Astrocyte (in vitro differentiated cells and primary cell): ENCODE measurements around the gene HIBADH. TPM values are rescaled to one million over a fixed set of nuclear protein-coding genes. Genes with fewer than 3 reads are reported as not detected.
A peak's percentile ranks its signal among the peaks of the same experiment; 100 is the strongest.

Experiments
- DNase-seq: peaks from one replicate; pipeline ENCODE4 v3.0.0-alpha.2; 2010; ENCODE audit warnings: low read depth
- FAIRE-seq: peaks from 2 replicates; lab custom pipeline; 2011; peaks lifted over from hg19 to GRCh38; lab: Jason Lieb, UNC
- H2AFZ ChIP-seq: 2 replicates; pipeline ENCODE4 v1.6.0; 2012; ENCODE audit warnings: low read depth, low read length, inconsistent platforms
- H3K27ac ChIP-seq: 2 replicates; pipeline ENCODE4 v1.5.1; 2011; ENCODE audit warnings: low read depth, low read length, inconsistent platforms
- H3K27me3 ChIP-seq: 2 replicates; pipeline ENCODE4 v1.6.0; 2011; ENCODE audit warnings: low read length, inconsistent platforms; ENCODE audit not compliant: insufficient read depth
- H3K36me3 ChIP-seq: 2 replicates; pipeline ENCODE4 v1.5.1; 2011; ENCODE audit warnings: low read length, inconsistent platforms; ENCODE audit not compliant: insufficient read depth
- H3K4me1 ChIP-seq: 2 replicates; pipeline ENCODE4 v1.5.1; 2011; ENCODE audit warnings: low read length, inconsistent platforms; ENCODE audit not compliant: insufficient read depth
- H3K4me2 ChIP-seq: 2 replicates; pipeline ENCODE4 v1.6.0; 2012; ENCODE audit warnings: low read length, inconsistent platforms
- H3K4me3 ChIP-seq: 2 replicates; pipeline ENCODE4 v1.5.1; 2011; ENCODE audit warnings: low read depth, mild to moderate bottlenecking, low read length, inconsistent platforms; ENCODE audit not compliant: insufficient read depth
- H3K79me2 ChIP-seq: 2 replicates; pipeline ENCODE4 v1.6.0; 2012; ENCODE audit warnings: mild to moderate bottlenecking, low read length, inconsistent platforms; ENCODE audit not compliant: insufficient read depth
- H3K9ac ChIP-seq: 2 replicates; pipeline ENCODE4 v1.6.0; 2012; ENCODE audit warnings: mild to moderate bottlenecking, low read length, inconsistent platforms
- H3K9me3 ChIP-seq: 2 replicates; pipeline ENCODE4 v1.5.1; 2012; ENCODE audit warnings: low read depth, mild to moderate bottlenecking, low read length, inconsistent platforms; ENCODE audit not compliant: insufficient read depth
- H4K20me1 ChIP-seq: 2 replicates; pipeline ENCODE4 v1.6.0; 2012; ENCODE audit warnings: low read length, inconsistent platforms; ENCODE audit not compliant: insufficient read depth
- H3K27ac Mint-ChIP-seq: one replicate; pipeline ENCODE4 v1.8.0; 2021; ENCODE audit warnings: mild to moderate bottlenecking, mixed read lengths; ENCODE audit not compliant: unreplicated experiment
- H3K27me3 Mint-ChIP-seq: one replicate; pipeline ENCODE4 v1.8.0; 2021; ENCODE audit warnings: low read depth, mixed read lengths; ENCODE audit not compliant: unreplicated experiment
- H3K36me3 Mint-ChIP-seq: one replicate; pipeline ENCODE4 v1.8.0; 2021; ENCODE audit warnings: low read depth, mixed read lengths; ENCODE audit not compliant: unreplicated experiment
- H3K4me1 Mint-ChIP-seq: one replicate; pipeline ENCODE4 v1.8.0; 2021; ENCODE audit warnings: low read depth, mixed read lengths; ENCODE audit not compliant: unreplicated experiment
- H3K4me3 Mint-ChIP-seq: one replicate; pipeline ENCODE4 v1.8.0; 2021; ENCODE audit warnings: mild to moderate bottlenecking, moderate library complexity, mixed read lengths; ENCODE audit not compliant: unreplicated experiment
- H3K9me3 Mint-ChIP-seq: one replicate; pipeline ENCODE4 v1.8.0; 2021; ENCODE audit warnings: mild to moderate bottlenecking, mixed read lengths; ENCODE audit not compliant: unreplicated experiment
- CTCF ChIP-seq: IDR thresholded peaks from 2 replicates; pipeline ENCODE4 v1.5.1; 2011; ENCODE audit warnings: low read depth, mild to moderate bottlenecking, inconsistent platforms, low read length, moderate library complexity; ENCODE audit not compliant: insufficient read depth
- EZH2 ChIP-seq: IDR thresholded peaks from 2 replicates; pipeline ENCODE4 v1.6.1; 2012; ENCODE audit warnings: mild to moderate bottlenecking, low read length, inconsistent platforms; ENCODE audit not compliant: insufficient read depth
- total RNA-seq: library from RNA; stranded (reverse); gene quantifications from 2 replicates; pipeline ENCODE4 v1.2.1, GENCODE V29; 2021

Gene HIBADH
- total RNA-seq, 1 donor from 2014 or later: 21.9 TPM

DNA sequence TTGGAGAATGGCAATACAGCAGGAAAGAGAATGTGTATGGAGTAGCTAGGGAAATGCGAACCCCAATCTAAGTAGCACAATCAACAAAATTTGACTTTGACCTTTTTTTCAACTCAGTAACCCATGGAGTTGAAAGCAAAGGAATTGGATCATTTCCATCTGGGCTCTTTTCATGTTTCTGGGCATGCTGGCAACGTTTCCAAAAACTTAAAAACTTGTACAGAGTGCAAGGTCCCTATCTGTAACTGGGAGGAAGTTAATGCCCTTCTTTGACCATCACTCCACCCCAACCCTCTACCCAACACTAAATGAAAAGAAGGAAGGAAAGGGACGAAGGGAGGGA, 1.3 kb upstream of the HIBADH start:
- no peak for FAIRE-seq
- Histone ChIP-seq H3K27me3 (no peaks in the 10 kb centered on the region), H3K4me1 (peaks cover 7% of the 10 kb centered on the region), H3K4me2 (no peak overlapping the region), H3K9ac (no peak overlapping the region), H3K9me3 (no peaks in the 10 kb centered on the region), H3K27ac (no peak overlapping the region), H4K20me1 (no peaks in the 10 kb centered on the region), H2AFZ (no peak overlapping the region), H3K79me2 (peaks cover 16% of the 10 kb centered on the region), H3K4me3 (no peak overlapping the region), H3K36me3 (no peaks in the 10 kb centered on the region)
- Mint-ChIP-seq H3K27ac (no peak overlapping the region), H3K4me1 (peaks cover 4% of the 10 kb centered on the region), H3K36me3 (no peaks in the 10 kb centered on the region), H3K27me3 (no peaks in the 10 kb centered on the region), H3K9me3 (no peaks in the 10 kb centered on the region), H3K4me3 (no peak overlapping the region)
- TF ChIP-seq CTCF: no peak
- TF ChIP-seq EZH2: no peak
- DNase-seq: no peak

DNA sequence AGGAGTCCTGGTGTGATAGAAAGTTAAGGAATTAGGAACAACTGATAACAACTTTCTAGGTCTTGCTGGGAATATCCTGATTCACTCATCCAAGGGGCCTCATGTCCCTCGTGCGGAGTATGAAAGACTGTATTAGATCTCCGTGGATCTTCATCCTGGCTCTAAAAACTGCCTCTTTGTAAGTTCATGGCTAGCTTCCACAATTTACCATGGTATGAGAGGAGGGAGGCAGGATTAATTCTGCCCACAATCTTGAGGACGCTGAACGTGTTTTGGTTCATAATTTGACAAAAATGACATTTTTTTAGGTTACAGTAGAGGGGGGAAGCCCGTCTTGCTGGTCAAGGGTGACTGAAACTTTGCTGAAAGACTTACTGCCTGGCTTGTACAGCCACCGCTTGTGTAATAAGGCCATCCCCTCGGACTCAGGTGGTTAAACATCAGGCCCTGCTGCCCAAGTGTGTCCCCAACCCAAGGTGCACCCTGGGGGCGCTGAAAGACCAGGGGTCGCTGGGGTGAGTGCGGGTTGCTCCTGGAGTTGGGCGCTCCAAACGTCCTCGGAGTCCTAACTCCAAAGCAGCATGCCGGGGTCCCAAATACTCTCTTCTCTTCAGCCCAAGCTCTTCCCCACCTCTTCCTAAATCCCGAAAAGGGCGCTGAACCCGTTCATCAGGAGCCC, 733 bp downstream of the HIBADH start:
- H3K4me3 ChIP-seq: peak overlapping the region; percentile 89
- no peaks in the 10 kb centered on the region for H4K20me1 ChIP-seq
- Mint-ChIP-seq H3K27me3 (no peaks in the 10 kb centered on the region), H3K36me3 (no peaks in the 10 kb centered on the region), H3K27ac (peak overlapping the region; percentile 83), H3K9me3 (no peaks in the 10 kb centered on the region), H3K4me3 (peak overlapping the region; percentile 92), H3K4me1 (peaks cover 4% of the 10 kb centered on the region)
- peak overlapping the region; percentile 96 for H3K4me2 ChIP-seq
- H3K27me3 ChIP-seq: no peaks in the 10 kb centered on the region
- TF ChIP-seq EZH2 (no peak), CTCF (no peak)
- H3K79me2 ChIP-seq: peaks cover 16% of the 10 kb centered on the region
- H2AFZ ChIP-seq: peak overlapping the region; percentile 58
- DNase-seq (no peak), FAIRE-seq (no peak)
- H3K27ac ChIP-seq: peak overlapping the region; percentile 86
- peaks cover 7% of the 10 kb centered on the region for H3K4me1 ChIP-seq
- no peaks in the 10 kb centered on the region for H3K36me3 ChIP-seq
- H3K9ac ChIP-seq: peak overlapping the region; percentile 89
- no peaks in the 10 kb centered on the region for H3K9me3 ChIP-seq

- Mint-ChIP-seq H3K9me3 (no peaks in the 10 kb centered on the region), H3K27me3 (no peaks in the 10 kb centered on the region), H3K4me1 (peaks cover 8% of the 10 kb centered on the region), H3K4me3 (no peak overlapping the region), H3K27ac (no peak overlapping the region), H3K36me3 (peaks cover 2% of the 10 kb centered on the region)
- Histone ChIP-seq H3K27ac (no peak overlapping the region), H3K36me3 (no peaks in the 10 kb centered on the region), H3K9ac (no peak overlapping the region), H2AFZ (no peak overlapping the region), H4K20me1 (no peaks in the 10 kb centered on the region), H3K9me3 (no peaks in the 10 kb centered on the region), H3K4me2 (no peak overlapping the region), H3K27me3 (no peaks in the 10 kb centered on the region), H3K4me1 (peaks cover 2% of the 10 kb centered on the region), H3K79me2 (peaks cover 10% of the 10 kb centered on the region), H3K4me3 (no peak overlapping the region)
- FAIRE-seq (no peak), DNase-seq (no peak)
- TF ChIP-seq CTCF (no peak), EZH2 (no peak)
Observed at GRCh38 chr7:27656724-27657123, 6.0 kb downstream of the HIBADH start.
